Neural crest cell (in vitro differentiated cells): ENCODE data around the gene TAF5L. TPM values are rescaled to one million over a fixed set of nuclear protein-coding genes. Genes with fewer than 3 reads are reported as not detected.
"Not testable (repeated sequence)": the region's sequence is repeated elsewhere in the genome, so short reads cannot be mapped to it uniquely, and the experiment has no call there.

Experiments used
- DNase-seq: peaks from one replicate; pipeline ENCODE4 v3.0.0; 2021; ENCODE audit warnings: low read depth, mixed read lengths, low spot score
- H3K27ac Mint-ChIP-seq: one replicate; pipeline ENCODE4 v1.8.0; 2021; ENCODE audit warnings: mild to moderate bottlenecking, mixed read lengths; ENCODE audit not compliant: unreplicated experiment
- H3K27me3 Mint-ChIP-seq: 2 replicates; pipeline ENCODE4 v1.8.0; 2021; ENCODE audit warnings: low read depth, mild to moderate bottlenecking, mixed read lengths
- H3K36me3 Mint-ChIP-seq: 2 replicates; pipeline ENCODE4 v1.8.0; 2021; ENCODE audit warnings: low read depth, mild to moderate bottlenecking, mixed read lengths
- H3K4me1 Mint-ChIP-seq: 2 replicates; pipeline ENCODE4 v1.8.0; 2021; ENCODE audit warnings: mixed read lengths
- H3K4me3 Mint-ChIP-seq: one replicate; pipeline ENCODE4 v1.8.0; 2021; ENCODE audit warnings: mild to moderate bottlenecking, mixed read lengths
- H3K9me3 Mint-ChIP-seq: 2 replicates; pipeline ENCODE4 v1.8.0; 2021; ENCODE audit warnings: mixed read lengths
- total RNA-seq: library from RNA; stranded (reverse); gene quantifications from 2 replicates; pipeline ENCODE4 v1.2.1, GENCODE V29; 2021
- TF ChIP-seq, protein P1 (sequence below): fragments of 200-600 bp; sonication (generic); conservative IDR thresholded peaks from 2 replicates; pipeline ENCODE4 v1.5.0; 2021; ENCODE audit warnings: antibody characterized with exemption, mild to moderate bottlenecking

TAF5L gene
- total RNA-seq, 1 donor from 2014 or later: 29.7 TPM

- Mint-ChIP-seq H3K27me3 (no peaks in the 10 kb centered on the region), H3K27ac (no peak overlapping the region), H3K9me3 (no peaks in the 10 kb centered on the region), H3K36me3 (no peaks in the 10 kb centered on the region), H3K4me3 (peak overlapping the region; percentile 81), H3K4me1 (peaks cover 40% of the 10 kb centered on the region)
- TF ChIP-seq, protein P1, sequence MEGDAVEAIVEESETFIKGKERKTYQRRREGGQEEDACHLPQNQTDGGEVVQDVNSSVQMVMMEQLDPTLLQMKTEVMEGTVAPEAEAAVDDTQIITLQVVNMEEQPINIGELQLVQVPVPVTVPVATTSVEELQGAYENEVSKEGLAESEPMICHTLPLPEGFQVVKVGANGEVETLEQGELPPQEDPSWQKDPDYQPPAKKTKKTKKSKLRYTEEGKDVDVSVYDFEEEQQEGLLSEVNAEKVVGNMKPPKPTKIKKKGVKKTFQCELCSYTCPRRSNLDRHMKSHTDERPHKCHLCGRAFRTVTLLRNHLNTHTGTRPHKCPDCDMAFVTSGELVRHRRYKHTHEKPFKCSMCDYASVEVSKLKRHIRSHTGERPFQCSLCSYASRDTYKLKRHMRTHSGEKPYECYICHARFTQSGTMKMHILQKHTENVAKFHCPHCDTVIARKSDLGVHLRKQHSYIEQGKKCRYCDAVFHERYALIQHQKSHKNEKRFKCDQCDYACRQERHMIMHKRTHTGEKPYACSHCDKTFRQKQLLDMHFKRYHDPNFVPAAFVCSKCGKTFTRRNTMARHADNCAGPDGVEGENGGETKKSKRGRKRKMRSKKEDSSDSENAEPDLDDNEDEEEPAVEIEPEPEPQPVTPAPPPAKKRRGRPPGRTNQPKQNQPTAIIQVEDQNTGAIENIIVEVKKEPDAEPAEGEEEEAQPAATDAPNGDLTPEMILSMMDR: no peak
- no peak for DNase-seq
Measured at GRCh38 chr1:229623838-229624237, 2.1 kb downstream of the TAF5L start.

- Mint-ChIP-seq H3K27me3 (no peaks in the 10 kb centered on the region), H3K36me3 (no peaks in the 10 kb centered on the region), H3K4me3 (no peak overlapping the region), H3K9me3 (no peaks in the 10 kb centered on the region), H3K27ac (no peak overlapping the region), H3K4me1 (peaks cover 35% of the 10 kb centered on the region)
- TF ChIP-seq, protein P1: no peak
- no peak for DNase-seq
Measured at GRCh38 chr1:229623225-229623624, 2.7 kb downstream of the TAF5L start.

GRCh38 chr1:229622641-229623120 lies 3.2 kb downstream of the TAF5L start:
- not testable (repeated sequence) for H3K27ac Mint-ChIP-seq, H3K4me3 Mint-ChIP-seq, H3K36me3 Mint-ChIP-seq, H3K27me3 Mint-ChIP-seq, DNase-seq, H3K9me3 Mint-ChIP-seq
- peaks cover 35% of the 10 kb centered on the region for H3K4me1 Mint-ChIP-seq

DNA sequence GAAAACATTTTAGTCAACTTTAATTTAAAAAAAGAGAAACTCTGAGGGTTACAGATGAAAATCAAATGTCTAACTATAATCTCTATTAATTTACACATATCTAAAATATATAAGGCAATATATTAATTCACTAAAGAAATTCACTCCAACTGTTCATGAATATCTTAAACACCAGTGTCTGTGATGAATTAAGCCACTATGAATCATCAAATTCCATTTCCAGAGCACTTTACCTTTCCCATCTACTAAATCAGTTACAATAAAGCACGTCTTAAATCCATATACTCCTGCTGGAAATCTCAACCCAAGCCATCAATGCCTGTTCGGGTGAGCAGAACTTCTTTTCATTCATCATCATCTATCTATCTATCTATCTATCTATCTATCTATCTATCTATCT lies 4.3 kb downstream of the TAF5L start:
- no peaks in the 10 kb centered on the region for H3K27me3 Mint-ChIP-seq
- TF ChIP-seq, protein P1: no peak

GRCh38 chr1:229620876-229621275 lies 5.0 kb downstream of the TAF5L start:
- Mint-ChIP-seq H3K4me1 (peaks cover 22% of the 10 kb centered on the region), H3K27ac (no peak overlapping the region), H3K9me3 (no peaks in the 10 kb centered on the region), H3K36me3 (no peaks in the 10 kb centered on the region), H3K4me3 (no peak overlapping the region), H3K27me3 (no peaks in the 10 kb centered on the region)
- TF ChIP-seq, protein P1: no peak
- no peak for DNase-seq

More for the DNA sequence above, 4.3 kb downstream of the TAF5L start:
- Mint-ChIP-seq H3K4me1 (peaks cover 25% of the 10 kb centered on the region), H3K4me3 (no peak overlapping the region), H3K36me3 (no peaks in the 10 kb centered on the region), H3K27ac (no peak overlapping the region), H3K9me3 (no peaks in the 10 kb centered on the region)
- DNase-seq: no peak

DNA sequence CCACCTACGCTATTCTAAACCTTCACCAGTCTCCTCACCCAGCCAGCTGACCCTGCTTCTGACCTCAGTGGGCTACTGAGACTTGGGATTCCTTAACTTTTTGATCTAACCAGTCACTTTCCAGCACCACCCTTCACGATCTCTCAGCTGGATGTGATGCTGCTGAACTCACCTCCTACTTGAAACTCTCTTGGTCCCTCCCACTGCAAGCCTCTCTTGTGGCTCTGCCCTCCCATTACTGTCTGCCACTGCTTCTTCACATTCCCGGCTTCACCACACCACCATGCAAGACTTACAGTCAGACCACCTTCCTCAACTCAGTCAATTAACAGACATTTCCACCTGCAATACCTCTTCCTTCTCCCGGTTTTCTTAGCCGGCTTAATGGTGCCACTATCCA lies 6.3 kb downstream of the TAF5L start:
- Mint-ChIP-seq H3K4me3 (no peak overlapping the region), H3K27ac (peak overlapping the region; percentile 2), H3K27me3 (no peaks in the 10 kb centered on the region), H3K36me3 (no peaks in the 10 kb centered on the region), H3K9me3 (no peaks in the 10 kb centered on the region), H3K4me1 (peaks cover 16% of the 10 kb centered on the region)
- no peak for DNase-seq
- TF ChIP-seq, protein P1: no peak
